Measurements from ENCODE around the gene KCNH1. TPM values are rescaled to one million over a fixed set of nuclear protein-coding genes. Genes with fewer than 3 reads are reported as not detected.

KCNH1 gene
- total and polyA plus RNA-seq, 2 donors from 2014 or later = 0.54 TPM; not detected in 1

- Histone ChIP-seq H3K4me1 (ENCODE audit: control insufficient read depth in 2 of 3, insufficient read depth in 2 of 3, low read depth in 1 of 3, low read length in 3 of 3) (no peaks in the 10 kb centered on the region), H3K27me3 (ENCODE audit: control insufficient read depth, insufficient read depth, low read length) (no peaks in the 10 kb centered on the region), H3K27ac (ENCODE audit: low read depth in 2 of 2, low read length in 2 of 2) (no peak overlapping the region), H3K4me3 (ENCODE audit: low read length in 3 of 3) (no peak overlapping the region), H3K9ac (ENCODE audit: low read length in 3 of 3) (no peak overlapping the region), H3K36me3 (ENCODE audit: control insufficient read depth in 2 of 3, insufficient read depth in 3 of 3, low read length in 3 of 3) (no peaks in the 10 kb centered on the region), H3K9me3 (ENCODE audit: control insufficient read depth in 2 of 3, insufficient read depth in 1 of 3, low read length in 3 of 3) (no peaks in the 10 kb centered on the region)
- FAIRE-seq (no peak), DNase-seq (no peak)
- intact Hi-C loops (cut with DNase I) = no loop called here
- TF ChIP-seq CTCF (IDR thresholded peaks at IDR 0.05; ENCODE audit: borderline replicate concordance, extremely low read depth, insufficient read depth) = no peak
These were observed 488.2 kb downstream of the KCNH1 start for GRCh38 chr1:210645582-210646257.

- H3K4me3 ChIP-seq (ENCODE audit: low read length in 3 of 3) = no peak overlapping the region
- no peak for FAIRE-seq
- DNase-seq = no peak
- no peaks in the 10 kb centered on the region for H3K9me3 ChIP-seq (ENCODE audit: control insufficient read depth in 2 of 3, insufficient read depth in 1 of 3, low read length in 3 of 3)
- H3K36me3 ChIP-seq (ENCODE audit: control insufficient read depth in 2 of 3, insufficient read depth in 3 of 3, low read length in 3 of 3) = no peaks in the 10 kb centered on the region
- TF ChIP-seq CTCF (IDR thresholded peaks at IDR 0.05; ENCODE audit: borderline replicate concordance, extremely low read depth, insufficient read depth) = no peak
- H3K9ac ChIP-seq (ENCODE audit: low read length in 3 of 3) = no peak overlapping the region
- H3K4me1 ChIP-seq (ENCODE audit: control insufficient read depth in 2 of 3, insufficient read depth in 2 of 3, low read depth in 1 of 3, low read length in 3 of 3) = no peaks in the 10 kb centered on the region
- H3K27me3 ChIP-seq (ENCODE audit: control insufficient read depth, insufficient read depth, low read length) = no peaks in the 10 kb centered on the region
- H3K27ac ChIP-seq (ENCODE audit: low read depth in 2 of 2, low read length in 2 of 2) = no peak overlapping the region
- intact Hi-C loops (cut with DNase I) = no loop called here
These were observed 492.4 kb downstream of the KCNH1 start for GRCh38 chr1:210641582-210641981.

- Histone ChIP-seq H3K9ac (ENCODE audit: low read length in 3 of 3) (no peak overlapping the region), H3K4me3 (ENCODE audit: low read length in 3 of 3) (no peak overlapping the region), H3K4me1 (ENCODE audit: control insufficient read depth in 2 of 3, insufficient read depth in 2 of 3, low read depth in 1 of 3, low read length in 3 of 3) (no peaks in the 10 kb centered on the region), H3K36me3 (ENCODE audit: control insufficient read depth in 2 of 3, insufficient read depth in 3 of 3, low read length in 3 of 3) (no peaks in the 10 kb centered on the region), H3K27me3 (ENCODE audit: control insufficient read depth, insufficient read depth, low read length) (no peaks in the 10 kb centered on the region), H3K27ac (ENCODE audit: low read depth in 2 of 2, low read length in 2 of 2) (no peak overlapping the region), H3K9me3 (ENCODE audit: control insufficient read depth in 2 of 3, insufficient read depth in 1 of 3, low read length in 3 of 3) (no peaks in the 10 kb centered on the region)
- intact Hi-C loops (cut with DNase I) = no loop called here
- FAIRE-seq = no peak
- TF ChIP-seq CTCF (IDR thresholded peaks at IDR 0.05; ENCODE audit: borderline replicate concordance, extremely low read depth, insufficient read depth) = no peak
- DNase-seq = no peak
These were observed 498.8 kb downstream of the KCNH1 start for GRCh38 chr1:210635108-210635507.

- H3K27ac ChIP-seq (ENCODE audit: low read depth in 2 of 2, low read length in 2 of 2) = no peak overlapping the region
- no peak for TF ChIP-seq CTCF (IDR thresholded peaks at IDR 0.05; ENCODE audit: borderline replicate concordance, extremely low read depth, insufficient read depth)
- intact Hi-C loops (cut with DNase I) = no loop called here
These were observed 500.3 kb downstream of the KCNH1 start for GRCh38 chr1:210633636-210634035.

More at GRCh38 chr1:210633636-210634035, 500.3 kb downstream of the KCNH1 start:
- Histone ChIP-seq H3K4me3 (ENCODE audit: low read length in 3 of 3) (no peak overlapping the region), H3K36me3 (ENCODE audit: control insufficient read depth in 2 of 3, insufficient read depth in 3 of 3, low read length in 3 of 3) (no peaks in the 10 kb centered on the region), H3K9me3 (ENCODE audit: control insufficient read depth in 2 of 3, insufficient read depth in 1 of 3, low read length in 3 of 3) (no peaks in the 10 kb centered on the region), H3K9ac (ENCODE audit: low read length in 3 of 3) (no peak overlapping the region), H3K4me1 (ENCODE audit: control insufficient read depth in 2 of 3, insufficient read depth in 2 of 3, low read depth in 1 of 3, low read length in 3 of 3) (no peaks in the 10 kb centered on the region), H3K27me3 (ENCODE audit: control insufficient read depth, insufficient read depth, low read length) (no peaks in the 10 kb centered on the region)
- FAIRE-seq = no peak
- DNase-seq = no peak

All from kidney (tissue), 14 donors.